HG02870 (cell line): ENCODE measurements around the gene KLHL13.
"Not testable (repeated sequence)": the region's sequence is repeated elsewhere in the genome, so short reads cannot be mapped to it uniquely, and the experiment has no call there.

ENCODE experiments used
- ATAC-seq: cut with Tn5 transposase; IDR thresholded peaks from one replicate; pipeline ENCODE4 v1.9.1; 2021; ENCODE audit warnings: mild to moderate bottlenecking, moderate library complexity; ENCODE audit not compliant: unreplicated experiment

The KLHL13 gene

GRCh38 chrX:118116713-118117550 is at the start of gene KLHL13:
KLHL13 (minus strand) TSS chrX:118116810; CDS start chrX:118028473, 88,337 bp downstream.
- ATAC-seq: no peak

GRCh38 chrX:118164138-118164537 is 47.5 kb upstream of the KLHL13 start:
- no peak for ATAC-seq

GRCh38 chrX:118156953-118157608 is 40.5 kb upstream of the KLHL13 start:
- ATAC-seq: no peak

GRCh38 chrX:118156254-118156952 is 39.8 kb upstream of the KLHL13 start:
- no peak for ATAC-seq

GRCh38 chrX:118153270-118153669 is 36.7 kb upstream of the KLHL13 start:
- no peak for ATAC-seq

GRCh38 chrX:118152721-118153120 is 36.1 kb upstream of the KLHL13 start:
- ATAC-seq: no peak

GRCh38 chrX:118148737-118149136 is 32.1 kb upstream of the KLHL13 start:
- ATAC-seq: no peak

- ATAC-seq: not testable (repeated sequence)
These were observed 31.2 kb upstream of the KLHL13 start for GRCh38 chrX:118147771-118148170.

- ATAC-seq: no peak
These were observed 27.0 kb upstream of the KLHL13 start for GRCh38 chrX:118143578-118143977.

GRCh38 chrX:118131336-118131735 is 14.7 kb upstream of the KLHL13 start:
- no peak for ATAC-seq

GRCh38 chrX:118129681-118130080 is 13.1 kb upstream of the KLHL13 start:
- ATAC-seq: no peak

GRCh38 chrX:118128724-118129123 is 12.1 kb upstream of the KLHL13 start:
- no peak for ATAC-seq

- ATAC-seq: no peak
These were observed 9.7 kb upstream of the KLHL13 start for GRCh38 chrX:118126286-118126685.

- not testable (repeated sequence) for ATAC-seq
These were observed 7.6 kb upstream of the KLHL13 start for GRCh38 chrX:118124243-118124642.

GRCh38 chrX:118117741-118118140 is 1.1 kb upstream of the KLHL13 start:
- no peak for ATAC-seq

- no peak for ATAC-seq
These were observed 477 bp downstream of the KLHL13 start for GRCh38 chrX:118115953-118116712.

GRCh38 chrX:118114971-118115370 is 1.6 kb downstream of the KLHL13 start:
- ATAC-seq: no peak

- ATAC-seq: no peak
These were observed 7.5 kb downstream of the KLHL13 start for GRCh38 chrX:118109065-118109464.

GRCh38 chrX:118108304-118108703 is 8.3 kb downstream of the KLHL13 start:
- no peak for ATAC-seq

- ATAC-seq: no peak
These were observed 16.5 kb downstream of the KLHL13 start for GRCh38 chrX:118100091-118100490.

- no peak for ATAC-seq
These were observed 28.5 kb downstream of the KLHL13 start for GRCh38 chrX:118088084-118088483.
